Measurements from ENCODE around the gene DNASE1L1. TPM values are rescaled to one million over a fixed set of nuclear protein-coding genes. Genes with fewer than 3 reads are reported as not detected.
"Not testable (repeated sequence)": the region's sequence is repeated elsewhere in the genome, so short reads cannot be mapped to it uniquely, and the experiment has no call there.

The DNASE1L1 gene
- total RNA-seq, 1 donor from 2014 or later, result 32.9 TPM

- intact Hi-C loops (cut with DNase I), result loop anchor here (10.0 kb wide), 1 partner anchor 48 kb away; the partner anchor contains the start of gene FAM50A
Observed at GRCh38 chrX:154396363-154396762, 12.7 kb downstream of the DNASE1L1 start.

DNA sequence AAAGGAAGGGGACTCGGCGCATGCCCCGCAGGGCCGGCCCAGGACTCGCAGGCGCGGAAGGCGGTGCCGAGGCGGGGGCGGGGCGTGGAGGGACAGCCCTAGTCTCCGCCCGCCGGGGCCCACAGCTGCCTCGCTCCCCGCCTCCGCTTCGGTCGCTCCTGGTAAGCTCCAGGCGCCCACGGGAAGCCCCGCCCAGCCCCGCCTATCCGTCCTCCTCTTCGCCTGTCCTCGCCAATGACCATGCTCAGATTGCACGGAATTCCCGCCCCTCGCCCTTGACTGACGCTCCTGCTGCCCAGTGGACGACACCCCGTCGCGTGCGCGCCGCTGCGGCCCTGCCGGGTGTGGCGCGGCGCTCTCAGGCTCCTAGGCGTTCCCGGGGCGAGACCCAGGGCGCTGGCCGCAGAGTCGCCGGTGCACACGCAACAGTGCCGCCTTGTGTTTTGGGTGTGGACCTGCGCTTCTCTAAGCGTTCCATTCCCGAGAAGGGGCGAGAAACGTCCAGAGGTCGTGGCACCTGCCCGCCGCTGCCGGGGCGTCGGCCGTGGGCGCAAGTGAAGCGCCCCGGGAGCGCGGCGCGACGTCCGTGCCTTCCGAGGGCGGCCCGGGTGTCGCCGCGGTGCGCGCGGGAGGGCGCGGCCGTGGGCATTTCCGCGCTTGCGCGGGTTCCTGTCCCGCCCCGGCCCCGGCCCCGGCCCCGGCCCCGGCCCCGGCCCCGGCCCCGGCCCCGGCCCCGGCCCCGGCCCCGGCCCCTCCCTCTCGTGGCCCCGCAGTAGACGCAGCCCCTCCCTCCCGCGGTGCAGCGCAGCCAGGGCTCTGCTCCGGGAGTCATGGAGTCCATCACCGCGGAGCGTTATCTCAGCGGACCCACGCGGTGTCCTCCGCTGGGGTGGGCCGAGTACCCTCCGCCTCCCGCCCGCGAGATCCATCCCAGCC lies 19.0 kb downstream of the DNASE1L1 start:
- DNase-seq (ENCODE audit: low spot score), result not testable (repeated sequence)
- intact Hi-C loops (cut with DNase I), result loop anchor here (10.0 kb wide), 1 partner anchor 55 kb away; the partner anchor contains the start of gene FAM50A

More at GRCh38 chrX:154396363-154396762, 12.7 kb downstream of the DNASE1L1 start:
- DNase-seq (ENCODE audit: low spot score), result not testable (repeated sequence)

- DNase-seq (ENCODE audit: low spot score), result not testable (repeated sequence)
Observed at GRCh38 chrX:154388649-154389048, 20.4 kb downstream of the DNASE1L1 start.

GRCh38 chrX:154388094-154388493 lies 21.0 kb downstream of the DNASE1L1 start:
- intact Hi-C loops (cut with DNase I); DNase-seq (ENCODE audit: low spot score): not testable (repeated sequence)

More at GRCh38 chrX:154388649-154389048, 20.4 kb downstream of the DNASE1L1 start:
- intact Hi-C loops (cut with DNase I), result not testable (repeated sequence)

DNA sequence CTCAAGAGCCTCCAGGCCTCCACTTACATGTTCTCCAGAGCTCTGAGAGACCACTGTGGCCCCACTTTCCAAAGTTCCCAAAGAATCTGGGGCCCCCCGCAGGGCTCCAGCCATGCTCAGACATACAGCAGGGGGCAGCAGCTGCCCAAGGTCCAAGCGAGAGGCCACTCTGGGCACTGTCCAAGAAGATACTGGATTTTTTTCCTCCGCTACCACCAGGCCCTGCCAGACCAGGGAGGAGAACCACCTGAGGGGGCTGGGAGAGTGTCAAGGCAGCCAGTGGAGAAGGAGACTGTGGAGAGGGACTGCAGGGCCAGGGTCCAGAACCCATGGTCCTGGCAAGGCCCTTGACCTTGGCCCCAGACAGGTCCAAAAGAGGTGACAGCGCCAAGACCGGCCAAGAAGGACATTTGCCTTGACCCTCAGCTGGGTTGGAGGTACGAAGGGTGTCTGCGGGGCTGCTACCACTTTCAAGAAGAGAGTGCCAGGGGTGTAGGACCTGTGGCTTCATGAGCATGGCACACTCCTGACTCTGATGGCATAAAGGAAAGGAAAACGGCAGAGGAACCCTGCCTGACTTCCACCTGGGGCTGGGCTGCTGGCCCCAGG lies 24.7 kb downstream of the DNASE1L1 start:
- DNase-seq (ENCODE audit: low spot score), result no peak
- intact Hi-C loops (cut with DNase I), result no loop called here

DNA sequence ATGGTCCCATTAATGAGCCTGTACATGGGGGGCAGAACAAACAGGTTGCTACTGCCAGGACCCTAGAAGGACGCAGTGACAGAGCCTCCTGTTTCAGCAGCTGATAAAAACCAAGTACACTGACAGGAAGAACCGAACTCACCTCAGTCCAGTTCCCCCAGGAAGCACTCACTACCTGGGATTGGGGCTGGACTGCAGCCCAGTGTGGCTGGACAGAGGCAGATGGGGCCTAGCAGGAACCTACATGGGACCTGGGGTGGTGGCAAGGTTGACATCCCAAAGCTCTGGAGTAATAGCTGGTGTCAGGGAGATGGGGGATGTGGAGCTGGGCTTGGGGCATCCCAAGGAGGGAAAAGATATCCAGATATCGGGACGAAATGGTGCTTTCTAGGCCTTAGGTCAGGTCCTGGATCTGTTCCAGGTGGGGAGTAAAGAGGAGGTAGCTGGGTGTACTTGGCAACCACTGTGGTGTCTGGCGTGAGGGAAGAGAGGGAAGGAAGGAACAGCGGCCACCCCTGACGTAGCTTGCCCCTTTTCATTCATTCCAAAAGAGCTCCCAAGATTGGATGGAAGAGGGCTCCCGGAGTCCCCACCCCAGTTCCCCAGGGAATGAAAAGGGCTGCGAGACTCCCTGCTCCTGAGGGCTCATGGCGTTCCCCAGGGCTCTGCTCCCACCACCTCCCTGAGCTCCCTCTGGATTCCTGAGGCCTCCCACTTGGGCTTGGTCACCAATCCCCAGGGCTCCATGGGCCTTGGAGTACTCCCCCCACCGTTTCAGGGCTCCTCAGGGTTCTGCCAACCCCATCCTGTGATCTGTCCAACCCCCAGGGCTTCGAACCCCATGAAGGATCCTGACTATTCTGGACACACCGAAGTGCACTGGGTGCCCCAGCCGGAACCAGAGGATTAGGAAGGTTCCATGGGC lies 25.4 kb downstream of the DNASE1L1 start:
- intact Hi-C loops (cut with DNase I), result no loop called here
- no peak for DNase-seq (ENCODE audit: low spot score)

DNA sequence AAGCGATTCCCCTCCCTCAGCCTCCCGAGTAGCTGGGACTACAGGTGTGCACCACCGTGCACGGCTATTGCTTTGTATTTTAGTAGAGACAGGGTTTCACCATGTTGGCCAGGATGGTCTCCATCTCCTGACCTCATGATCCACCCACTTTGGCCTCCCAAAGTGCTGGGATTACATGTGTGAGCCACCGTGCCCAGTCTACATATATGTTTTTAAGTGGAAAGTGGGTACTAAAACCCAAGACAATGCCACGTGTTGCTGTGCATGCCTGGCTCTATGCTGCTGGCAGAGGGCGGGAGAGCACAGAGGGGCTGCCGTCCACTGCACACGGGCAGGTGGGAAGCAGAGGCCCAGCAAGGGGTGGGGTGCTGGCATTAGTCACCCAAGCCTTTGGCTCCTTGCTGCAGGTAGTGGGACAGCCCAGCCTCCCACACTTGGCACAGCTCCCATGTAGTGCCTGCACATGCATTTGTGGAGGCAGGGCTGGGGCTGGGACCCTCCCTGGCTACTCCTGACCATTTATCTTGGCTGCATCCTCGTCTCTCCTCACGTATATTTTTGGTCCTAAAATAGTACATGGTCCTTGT lies 26.5 kb downstream of the DNASE1L1 start:
- intact Hi-C loops (cut with DNase I), result no loop called here
- no peak for DNase-seq (ENCODE audit: low spot score)

- intact Hi-C loops (cut with DNase I), result no loop called here
- DNase-seq (ENCODE audit: low spot score), result no peak
Observed at GRCh38 chrX:154381271-154381670, 27.8 kb downstream of the DNASE1L1 start.

DNA sequence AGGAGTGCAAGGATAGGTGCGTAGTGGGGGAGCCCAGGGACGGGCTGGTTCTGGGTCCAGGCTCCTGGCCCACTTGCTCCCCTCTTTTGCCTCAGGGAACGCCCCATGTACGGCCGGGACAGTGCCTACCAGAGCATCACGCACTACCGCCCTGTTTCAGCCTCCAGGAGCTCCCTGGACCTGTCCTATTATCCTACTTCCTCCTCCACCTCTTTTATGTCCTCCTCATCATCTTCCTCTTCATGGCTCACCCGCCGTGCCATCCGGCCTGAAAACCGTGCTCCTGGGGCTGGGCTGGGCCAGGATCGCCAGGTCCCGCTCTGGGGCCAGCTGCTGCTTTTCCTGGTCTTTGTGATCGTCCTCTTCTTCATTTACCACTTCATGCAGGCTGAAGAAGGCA lies 28.3 kb downstream of the DNASE1L1 start:
- intact Hi-C loops (cut with DNase I), result no loop called here
- DNase-seq (ENCODE audit: low spot score), result no peak

DNA sequence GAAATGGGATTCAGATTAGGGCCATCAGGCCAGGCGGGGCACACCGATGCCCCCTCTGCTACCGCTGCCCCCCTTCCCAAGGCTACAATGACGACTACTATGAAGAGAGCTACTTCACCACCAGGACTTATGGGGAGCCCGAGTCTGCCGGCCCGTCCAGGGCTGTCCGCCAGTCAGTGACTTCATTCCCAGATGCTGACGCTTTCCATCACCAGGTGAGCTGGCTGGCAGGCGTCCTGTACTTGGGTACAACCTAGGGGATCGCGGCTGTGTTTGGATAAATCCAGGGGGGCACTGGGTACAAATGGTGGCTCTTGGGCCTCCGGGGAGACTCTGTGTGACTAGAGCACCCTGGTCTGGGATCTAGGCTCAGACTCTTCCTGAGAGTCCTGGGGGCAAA lies 28.9 kb downstream of the DNASE1L1 start:
- intact Hi-C loops (cut with DNase I), result no loop called here
- no peak for DNase-seq (ENCODE audit: low spot score)

GRCh38 chrX:154379569-154379951 lies 29.5 kb downstream of the DNASE1L1 start:
- intact Hi-C loops (cut with DNase I), result loop anchor here (10.0 kb wide), 1 partner anchor 405 kb away; the partner anchor contains the start of genes HCFC1 and TMEM187
- no peak for DNase-seq (ENCODE audit: low spot score)

DNA sequence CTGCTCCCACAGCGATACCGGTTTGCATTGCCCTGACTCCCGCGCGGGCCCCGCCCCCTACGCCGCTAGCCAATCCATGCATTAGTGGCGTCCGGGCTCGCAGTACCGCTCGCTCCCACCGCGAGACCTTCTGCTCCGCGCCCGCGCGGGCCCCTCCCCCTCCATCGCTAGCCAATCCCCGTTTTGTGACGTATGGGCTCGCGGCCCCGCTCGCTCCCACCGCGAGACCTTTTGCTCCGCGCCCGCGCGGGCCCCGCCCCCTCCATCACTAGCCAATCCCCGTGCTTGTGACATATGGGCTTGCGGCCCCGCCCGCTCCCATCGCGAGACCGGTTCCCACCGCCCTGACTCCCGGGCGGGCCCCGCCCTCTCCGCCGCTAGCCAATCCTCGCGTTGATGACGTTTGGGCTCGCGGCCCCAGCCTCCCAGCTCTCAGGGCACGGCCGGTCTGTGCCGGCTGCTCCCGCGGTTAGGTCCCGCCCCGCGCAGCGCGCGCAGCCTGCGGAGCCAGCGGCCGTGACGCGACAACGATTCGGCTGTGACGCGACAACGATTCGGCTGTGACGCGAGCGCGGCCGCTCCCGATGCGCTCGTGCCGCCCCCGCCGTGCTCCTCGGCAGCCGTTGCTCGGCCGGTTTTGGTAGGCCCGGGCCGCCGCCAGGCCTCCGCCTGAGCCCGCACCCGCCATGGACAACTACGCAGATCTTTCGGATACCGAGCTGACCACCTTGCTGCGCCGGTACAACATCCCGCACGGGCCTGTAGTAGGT lies 30.1 kb downstream of the DNASE1L1 start, which contains the start of gene EMD:
Gene EMD (plus strand): TSS at position 497 of the 770 bp plus-strand sequence. CDS start 190 bp downstream, at position 687.
- intact Hi-C loops (cut with DNase I), result loop anchor here (10.0 kb wide), 1 partner anchor 404 kb away; the partner anchor contains the start of genes HCFC1 and TMEM187

GRCh38 chrX:154378059-154378798 lies 30.8 kb downstream of the DNASE1L1 start:
- intact Hi-C loops (cut with DNase I), result loop anchor here (10.0 kb wide), 1 partner anchor 403 kb away; the partner anchor contains the start of genes HCFC1 and TMEM187
- no peak for DNase-seq (ENCODE audit: low spot score)

More for the DNA sequence above, 30.1 kb downstream of the DNASE1L1 start, which contains the start of gene EMD:
- peak; percentile 97 for DNase-seq (ENCODE audit: low spot score)

DNA sequence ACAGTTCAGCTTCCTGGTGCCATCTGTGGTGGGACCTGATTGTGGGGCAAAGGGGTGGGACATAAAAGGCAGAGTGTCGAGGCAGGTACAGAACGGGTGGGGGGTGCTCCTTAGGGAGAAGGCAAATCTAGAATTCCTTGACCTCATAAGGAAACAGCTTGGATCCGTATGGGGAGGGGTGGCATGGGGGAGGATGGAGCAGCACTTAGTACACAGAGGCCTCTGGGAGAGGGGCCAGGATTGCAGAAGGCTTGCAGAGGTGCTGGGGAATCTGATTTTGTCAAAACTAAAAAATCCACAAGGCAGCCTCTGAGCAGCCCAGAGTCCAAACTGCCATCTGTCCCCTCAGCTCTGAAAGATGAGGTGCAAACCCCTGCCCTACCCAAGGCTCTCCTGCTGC lies 32.3 kb downstream of the DNASE1L1 start:
- intact Hi-C loops (cut with DNase I), result loop anchor here (10.0 kb wide), 1 partner anchor 402 kb away; the partner anchor contains the start of genes HCFC1 and TMEM187
- DNase-seq (ENCODE audit: low spot score), result no peak

DNA sequence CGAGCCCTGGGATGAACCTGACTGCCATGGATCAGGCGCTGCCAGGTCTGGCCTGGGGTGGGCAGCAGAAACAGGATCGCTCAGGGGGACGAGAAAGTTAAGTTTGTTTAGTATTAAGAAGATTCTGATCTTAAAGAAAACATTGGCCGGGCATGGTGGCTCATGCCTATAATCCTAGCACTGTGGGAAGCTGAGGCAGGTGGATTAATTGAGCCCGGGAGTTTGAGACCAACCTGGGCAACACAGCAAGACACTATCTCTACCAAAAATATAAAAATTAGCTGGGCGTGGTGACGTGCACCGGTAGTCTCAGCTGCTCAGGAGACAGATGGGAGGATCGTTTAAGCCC lies 33.9 kb downstream of the DNASE1L1 start:
- intact Hi-C loops (cut with DNase I), result loop anchor here (10.0 kb wide), 1 partner anchor 400 kb away; the partner anchor contains the start of genes HCFC1 and TMEM187
- DNase-seq (ENCODE audit: low spot score), result no peak

- intact Hi-C loops (cut with DNase I), result loop anchor here (10.0 kb wide), 1 partner anchor 400 kb away; the partner anchor contains the start of genes HCFC1 and TMEM187
- DNase-seq (ENCODE audit: low spot score), result no peak
Observed at GRCh38 chrX:154374313-154375155, 34.5 kb downstream of the DNASE1L1 start, which contains the start of gene FLNA. Gene FLNA (minus strand): TSS chrX:154374634. CDS start chrX:154371245, 3,389 bp downstream.

Measured in cardiac septum (tissue), 1 donor.